IMR-90 (cell line): Measurements from ENCODE around the gene FAAH2. TPM values are rescaled to one million over a fixed set of nuclear protein-coding genes. Genes with fewer than 3 reads are reported as not detected.

ENCODE experiments used
- ATAC-seq: fragments of 200-7000 bp; cut with Tn5 transposase; 2 replicates; pipeline ENCODE4 v1.9.1; 2020; ENCODE audit warnings: low read depth, mild to moderate bottlenecking, moderate library complexity
- BruUV-seq: library from RNA; stranded (reverse); fragments of 400-500 nt; replicated peaks from 2 replicates; lab custom pipeline; 2021; lab: Mats Ljungman, UMichigan
- CTCF ChIA-PET: fragments of 300-600 bp; formaldehyde crosslinking; extraction: SDS; loops from one replicate; lab custom pipeline; 2021; ENCODE audit warnings: antibody characterized with exemption; lab: Yijun Ruan, JAX
- POLR2A ChIA-PET: fragments of 300-600 bp; sonication (Branson Sonifier 250); formaldehyde crosslinking; loops from one replicate; lab custom pipeline; 2022; ENCODE audit warnings: antibody characterized with exemption; ENCODE audit not compliant: unreplicated experiment; lab: Charles Lee
- DNase-seq: peaks from one replicate; pipeline ENCODE4 v3.0.0; 2013
- H2AFZ ChIP-seq: replicated peaks from 2 replicates; pipeline ENCODE3; 2013; ENCODE audit warnings: low read length, mild to moderate bottlenecking; ENCODE audit not compliant: poor library complexity
- H2AK5ac ChIP-seq: 2 replicates; pipeline ENCODE4 v1.6.1; 2013; ENCODE audit warnings: low read depth, low read length, inconsistent platforms
- H2AK9ac ChIP-seq: replicated peaks from 2 replicates; pipeline ENCODE3; 2013; ENCODE audit warnings: mild to moderate bottlenecking, low read depth, low read length, moderate library complexity; ENCODE audit not compliant: poor library complexity
- H2BK120ac ChIP-seq: 2 replicates; pipeline ENCODE4 v1.6.1; 2013; ENCODE audit warnings: low read depth, low read length, inconsistent platforms
- H2BK15ac ChIP-seq: 3 replicates; pipeline ENCODE4 v1.6.1; 2013; ENCODE audit warnings: low read depth, low read length, inconsistent platforms
- H2BK20ac ChIP-seq: 2 replicates; pipeline ENCODE4 v1.6.1; 2013; ENCODE audit warnings: low read depth, mild to moderate bottlenecking, inconsistent platforms, low read length, moderate library complexity
- H2BK5ac ChIP-seq: 2 replicates; pipeline ENCODE4 v1.6.1; 2013; ENCODE audit warnings: mild to moderate bottlenecking, low read depth, low read length, inconsistent platforms; ENCODE audit not compliant: poor library complexity, severe bottlenecking
- H3K14ac ChIP-seq: replicated peaks from 2 replicates; pipeline ENCODE4 v1.6.1; 2013; ENCODE audit warnings: low read depth, low read length, inconsistent platforms
- H3K18ac ChIP-seq: 2 replicates; pipeline ENCODE4 v1.6.1; 2013; ENCODE audit warnings: low read depth, low read length, control low read depth
- H3K23ac ChIP-seq: 2 replicates; pipeline ENCODE4 v1.6.1; 2013; ENCODE audit warnings: low read depth, low read length, inconsistent platforms
- H3K27ac ChIP-seq: 2 replicates; pipeline ENCODE4 v1.5.1; 2013; ENCODE audit warnings: mild to moderate bottlenecking, control low read depth, low read length; ENCODE audit not compliant: insufficient read depth
- H3K27me3 ChIP-seq: 2 replicates; pipeline ENCODE4 v1.6.1; 2013; ENCODE audit warnings: low read length; ENCODE audit not compliant: control insufficient read depth, insufficient read depth
- H3K36me3 ChIP-seq: 2 replicates; pipeline ENCODE4 v1.6.1; 2013; ENCODE audit warnings: low read length, mixed read lengths; ENCODE audit not compliant: control insufficient read depth, insufficient read depth
- H3K4ac ChIP-seq: 2 replicates; pipeline ENCODE4 v1.6.1; 2013; ENCODE audit warnings: low read depth, low read length, inconsistent platforms
- H3K4me1 ChIP-seq: 2 replicates; pipeline ENCODE4 v1.6.1; 2013; ENCODE audit warnings: low read length, mixed read lengths; ENCODE audit not compliant: control insufficient read depth, insufficient read depth
- H3K4me2 ChIP-seq: 2 replicates; pipeline ENCODE4 v1.6.1; 2013; ENCODE audit warnings: low read depth, mild to moderate bottlenecking, control low read depth, low read length, moderate library complexity
- H3K4me3 ChIP-seq: 2 replicates; pipeline ENCODE4 v1.5.1; 2013; ENCODE audit warnings: low read depth, mild to moderate bottlenecking, control low read depth, low read length, moderate library complexity; ENCODE audit not compliant: insufficient read depth
- H3K56ac ChIP-seq: 2 replicates; pipeline ENCODE4 v1.6.1; 2013; ENCODE audit warnings: low read length, inconsistent platforms; ENCODE audit not compliant: insufficient read depth; ENCODE audit errors: extremely low read depth
- H3K79me1 ChIP-seq, 2 experiments: 2 replicates each; pipeline ENCODE4 v1.6.1; 2013; ENCODE audit warnings: low read length in 2 of 2, inconsistent platforms in 1 of 2, low read depth in 1 of 2
- H3K9ac ChIP-seq: 2 replicates; pipeline ENCODE4 v1.6.1; 2013; ENCODE audit warnings: low read depth, low read length, control low read depth
- H3K9me1 ChIP-seq: 2 replicates; pipeline ENCODE4 v1.6.1; 2013; ENCODE audit warnings: low read length, inconsistent platforms; ENCODE audit not compliant: insufficient read depth
- H3K9me3 ChIP-seq: 2 replicates; pipeline ENCODE4 v1.6.1; 2013; ENCODE audit warnings: low read length; ENCODE audit not compliant: control insufficient read depth, insufficient read depth
- H4K20me1 ChIP-seq: 2 replicates; pipeline ENCODE4 v1.6.1; 2013; ENCODE audit warnings: low read length, inconsistent platforms; ENCODE audit not compliant: insufficient read depth
- H4K5ac ChIP-seq: 2 replicates; pipeline ENCODE4 v1.6.1; 2013; ENCODE audit warnings: mild to moderate bottlenecking, low read depth, low read length, control low read depth
- H4K8ac ChIP-seq, 2 experiments: 2 replicates each; pipeline ENCODE4 v1.6.1; 2013; ENCODE audit warnings: low read depth in 2 of 2, low read length in 2 of 2, control low read depth in 1 of 2, inconsistent platforms in 1 of 2
- H4K91ac ChIP-seq: 2 replicates; pipeline ENCODE4 v1.6.1; 2013; ENCODE audit warnings: low read depth, low read length, inconsistent platforms; ENCODE audit not compliant: insufficient read depth
- MAFK ChIP-seq: IDR thresholded peaks from 2 replicates; pipeline ENCODE4 v1.6.1; 2012; ENCODE audit warnings: low read depth, low read length, improper control_type of control experiment
- NFE2L2 ChIP-seq: fragments of 150-350 bp; IDR thresholded peaks from 2 replicates; pipeline ENCODE4 v1.6.1; 2016; ENCODE audit warnings: low read depth, mild to moderate bottlenecking, low read length
- POLR2A ChIP-seq: IDR thresholded peaks from 2 replicates; pipeline ENCODE4 v1.6.1; 2012; ENCODE audit warnings: mild to moderate bottlenecking, low read depth, low read length
- WGBS, 2 experiments: methylation state at CpG; one replicate each; pipeline versions ENCODE4 v1.1.5 to v1.1.7; 2013; ENCODE audit warnings: missing lambda C conversion rate in 2 of 2; ENCODE audit not compliant: insufficient read length in 1 of 2; ENCODE audit errors: extremely low coverage in 2 of 2; 5-methylcytosine and 5-hydroxymethylcytosine counted together
- dilution Hi-C: fragments of 300-500 bp; cut with HindIII; formaldehyde crosslinking; loops from one replicate; pipeline ENCODE4 v1.14.3; 2018; ENCODE audit warnings: low sequenced_read_pairs; ENCODE audit not compliant: unreplicated experiment
- in situ Hi-C: fragments of 300-500 bp; cut with MboI; formaldehyde crosslinking; loops from 3 replicates; pipeline ENCODE4 v1.14.3; 2019; ENCODE audit warnings: low sequenced_read_pairs, inconsistent platforms, mixed read lengths
- intact Hi-C: fragments of 100-400 bp; cut with micrococcal nuclease; formaldehyde crosslinking; loops from 2 replicates; pipeline ENCODE4 v1.10.0; 2022
- polyA plus RNA-seq, 3 experiments: library from polyadenylated mRNA; depleted of rRNA; stranded (reverse); fragments of >200 nt; gene quantifications; 2 replicates each; pipeline ENCODE4 v1.2.3, GENCODE V29; 2012; ENCODE audit warnings: low replicate concordance in 1 of 3
- total RNA-seq: library from RNA; depleted of rRNA; stranded (reverse); fragments of >200 nt; gene quantifications from 2 replicates; pipeline ENCODE4 v1.2.3, GENCODE V29; 2012

Gene FAAH2
- total and polyA plus RNA-seq, 2 of the 4 experiments (the other 2 are of a cell fraction), result not detected

DNA sequence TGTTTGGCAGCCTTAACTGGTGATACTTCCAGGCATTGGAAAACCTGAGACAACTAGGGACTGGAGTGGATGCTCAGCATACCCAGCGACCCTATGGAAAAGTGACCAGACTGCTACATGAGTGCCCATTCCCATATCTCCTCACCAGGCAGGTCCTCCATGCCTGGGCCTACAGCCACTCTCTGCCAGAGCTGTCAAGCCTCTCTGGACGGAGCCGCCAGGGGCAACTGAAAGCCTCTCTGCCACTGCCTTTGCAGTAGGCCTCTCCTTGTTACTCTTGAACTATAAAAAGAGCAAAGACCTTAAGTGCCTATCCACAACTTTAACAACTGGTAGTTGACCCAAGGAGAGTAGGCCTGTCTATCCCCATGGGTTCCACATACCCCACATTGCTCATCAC is 20.2 kb upstream of the FAAH2 start:
- H4K20me1 ChIP-seq, result no peaks in the 10 kb centered on the region
- no peak overlapping the region for H2BK20ac ChIP-seq
- H3K56ac ChIP-seq, result no peak overlapping the region
- no peak for TF ChIP-seq MAFK
- TF ChIP-seq NFE2L2, result no peak
- TF ChIP-seq POLR2A, result no peak
- H4K5ac ChIP-seq, result no peak overlapping the region
- ChIA-PET CTCF (no interaction called here), POLR2A (no interaction called here)
- no peak overlapping the region for H2BK5ac ChIP-seq
- H2AK9ac ChIP-seq, result no peak overlapping the region
- H3K4me2 ChIP-seq, result no peak overlapping the region
- BruUV-seq, result no TSS peak
- intact Hi-C loops, result no loop called here
- H3K79me1 ChIP-seq, result no peaks in the 10 kb centered on the region
- no peak overlapping the region for H3K14ac ChIP-seq
- H3K9me3 ChIP-seq, result peaks cover 15% of the 10 kb centered on the region; the same call in 1 of the 2 replicates
- no peak overlapping the region for H3K23ac ChIP-seq
- no peak overlapping the region for H3K9ac ChIP-seq
- in situ Hi-C loops, result no loop called here
- no peaks in the 10 kb centered on the region for H3K9me1 ChIP-seq
- no peaks in the 10 kb centered on the region for H3K36me3 ChIP-seq
- no peak for DNase-seq
- no peaks in the 10 kb centered on the region for H3K4me1 ChIP-seq
- ATAC-seq, result no peak
- no peak overlapping the region for H2BK15ac ChIP-seq
- H3K18ac ChIP-seq, result no peak overlapping the region
- H2BK120ac ChIP-seq, result no peak overlapping the region
- no CpG with 5 or more reads among the region's 3 CpGs for WGBS, 2 experiments
- no peak overlapping the region for H3K27ac ChIP-seq
- H2AFZ ChIP-seq, result no peak overlapping the region
- H3K27me3 ChIP-seq, result no peaks in the 10 kb centered on the region
- no peak overlapping the region for H4K8ac ChIP-seq
- H3K4me3 ChIP-seq, result no peak overlapping the region
- no peak overlapping the region for H3K4ac ChIP-seq
- no peak overlapping the region for H4K91ac ChIP-seq
- dilution Hi-C loops, result no loop called here
- no peak overlapping the region for H2AK5ac ChIP-seq
